GM23338 (cell line): ENCODE measurements around the gene ETAA1.

ENCODE experiments used
- CREB1 ChIP-seq: fragments of 250-450 bp; sonication (Bioruptor Pico); IDR thresholded peaks from 2 replicates; pipeline ENCODE4 v1.5.0; 2020; ENCODE audit warnings: low read depth, mild to moderate bottlenecking, moderate library complexity
- CTCF ChIP-seq, 2 experiments: fragments of 200-600 bp in 1 of 2; sonication (generic) in 1 of 2; conservative IDR thresholded peaks; 2 replicates each; pipeline versions ENCODE4 v1.5.1 to v1.6.1; 2016 to 2017; ENCODE audit warnings: antibody characterized with exemption in 2 of 2, low read depth in 2 of 2, mild to moderate bottlenecking in 2 of 2, moderate library complexity in 1 of 2
- EZH2 ChIP-seq: fragments of 200-600 bp; sonication (generic); IDR thresholded peaks from one replicate; pipeline ENCODE4 v1.8.0; 2017; ENCODE audit warnings: antibody characterized with exemption, mild to moderate bottlenecking, low read depth; ENCODE audit not compliant: unreplicated experiment
- EZH2phosphoT487 ChIP-seq: fragments of 200-600 bp; sonication (generic); IDR thresholded peaks from one replicate; pipeline ENCODE4 v1.8.1; 2018; ENCODE audit warnings: antibody characterized with exemption; ENCODE audit not compliant: unreplicated experiment
- POLR2AphosphoS5 ChIP-seq: IDR thresholded peaks from 2 replicates; pipeline ENCODE4 v1.6.1; 2016; ENCODE audit warnings: antibody characterized with exemption, low read depth
- REST ChIP-seq: IDR thresholded peaks from one replicate; pipeline ENCODE4 v1.6.1; 2018; ENCODE audit warnings: antibody characterized with exemption; ENCODE audit not compliant: unreplicated experiment
- STAT1 ChIP-seq: IDR thresholded peaks from one replicate; pipeline ENCODE4 v1.6.1; 2016; ENCODE audit warnings: antibody characterized with exemption; ENCODE audit not compliant: unreplicated experiment
- ZNF114 ChIP-seq: fragments of 250-450 bp; sonication (Bioruptor Pico); IDR thresholded peaks from 2 replicates; pipeline ENCODE4 v1.5.0; 2020; ENCODE audit warnings: mild to moderate bottlenecking, moderate library complexity
- ZNF462 ChIP-seq: fragments of 250-450 bp; sonication (Bioruptor Pico); IDR thresholded peaks from 2 replicates; pipeline ENCODE4 v1.5.0; 2020; ENCODE audit warnings: mild to moderate bottlenecking, moderate library complexity

- TF ChIP-seq CTCF (conservative IDR thresholded peaks at IDR 0.05; ENCODE audit: low read depth in 2 of 2) (no peak), ZNF114 (CRISPR knock-in tag) (no peak), POLR2AphosphoS5 (no peak), EZH2 (no peak), EZH2phosphoT487 (no peak), REST (no peak), ZNF462 (CRISPR knock-in tag) (no peak), STAT1 (no peak), CREB1 (no peak)
These were observed 17.7 kb downstream of the ETAA1 start for GRCh38 chr2:67414867-67415266.
